SK-N-SH (cell line): ENCODE data around the gene ASCL3. TPM values are rescaled to one million over a fixed set of nuclear protein-coding genes. Genes with fewer than 3 reads are reported as not detected.

Source experiments
- CTCF ChIA-PET: fragments of 300-600, 350-600 bp; formaldehyde crosslinking; extraction: SDS; loops from one replicate; lab custom pipeline; 2021; lab: Yijun Ruan, JAX
- POLR2A ChIA-PET: fragments of 350-600 bp; sonication (Branson Sonifier 250); formaldehyde crosslinking; extraction: SDS; loops from one replicate; lab custom pipeline; 2020; ENCODE audit warnings: antibody characterized with exemption, inconsistent platforms; lab: Yijun Ruan, JAX
- DNase-seq: peaks from one replicate; pipeline ENCODE4 v3.0.0; 2012
- H2AFZ ChIP-seq: fragments of 200-600 bp; sonication (generic); 2 replicates; pipeline ENCODE4 v1.8.1; 2016; ENCODE audit warnings: antibody characterized with exemption, mild to moderate bottlenecking, low read depth
- H3F3A ChIP-seq: fragments of 200-600 bp; sonication (generic); replicated peaks from 2 replicates; pipeline ENCODE3; 2016; ENCODE audit warnings: antibody characterized with exemption, mild to moderate bottlenecking; ENCODE audit not compliant: insufficient read depth
- H3K27ac ChIP-seq, 2 experiments: fragments of 200-500 bp in 1 of 2; fragments of 200-600 bp in 1 of 2; sonication (Bioruptor generic) in 1 of 2; sonication (generic), shearing (Covaris generic) in 1 of 2; 2 replicates each; pipeline versions ENCODE4 v1.5.1 to v1.6.1; 2014 to 2016; ENCODE audit warnings: low read depth in 2 of 2, inconsistent platforms in 1 of 2, low read length in 1 of 2, mild to moderate bottlenecking in 1 of 2, mixed read lengths in 1 of 2
- H3K27me3 ChIP-seq: fragments of 200-600 bp; sonication (generic), shearing (Covaris generic); 2 replicates; pipeline ENCODE4 v1.6.1; 2016; ENCODE audit warnings: mixed run types; ENCODE audit not compliant: insufficient read depth
- H3K36me3 ChIP-seq, 2 experiments: fragments of 200-500 bp in 1 of 2; fragments of 200-600 bp in 1 of 2; sonication (Bioruptor generic) in 1 of 2; sonication (generic) in 1 of 2; replicated peaks in 1 of 2; 2 replicates each; pipeline versions ENCODE3 to v1.5.1; 2014 to 2016; ENCODE audit warnings: low read length in 1 of 2, mild to moderate bottlenecking in 1 of 2; ENCODE audit not compliant: insufficient read depth in 2 of 2, control insufficient read depth in 1 of 2
- H3K4me1 ChIP-seq, 2 experiments: fragments of 200-500 bp in 1 of 2; fragments of 200-600 bp in 1 of 2; sonication (Bioruptor generic) in 1 of 2; sonication (generic), shearing (Covaris generic) in 1 of 2; 2 replicates each; pipeline versions ENCODE4 v1.5.1 to v1.6.1; 2014 to 2016; ENCODE audit warnings: low read depth in 1 of 2, low read length in 1 of 2, mixed run types in 1 of 2; ENCODE audit not compliant: insufficient read depth in 2 of 2, control insufficient read depth in 1 of 2
- H3K4me2 ChIP-seq: fragments of 200-600 bp; sonication (generic), shearing (Covaris generic); 2 replicates; pipeline ENCODE4 v1.6.1; 2017; ENCODE audit warnings: mixed run types
- H3K4me3 ChIP-seq, 2 experiments: fragments of 200-500 bp in 1 of 2; fragments of 200-600 bp in 1 of 2; sonication (Bioruptor generic) in 1 of 2; sonication (generic), shearing (Covaris generic) in 1 of 2; 2 replicates each; pipeline versions ENCODE4 v1.5.1 to v1.8.1; 2014 to 2016; ENCODE audit warnings: low read depth in 2 of 2, inconsistent platforms in 1 of 2, low read length in 1 of 2, mild to moderate bottlenecking in 1 of 2, mixed read lengths in 1 of 2, moderate library complexity in 1 of 2
- H3K79me2 ChIP-seq: fragments of 200-600 bp; sonication (generic); 2 replicates; pipeline ENCODE4 v1.8.1; 2017; ENCODE audit warnings: mild to moderate bottlenecking; ENCODE audit not compliant: insufficient read depth
- H3K9ac ChIP-seq: fragments of 200-600 bp; sonication (generic); 2 replicates; pipeline ENCODE4 v1.6.1; 2017; ENCODE audit warnings: mixed run types
- H3K9me2 ChIP-seq: fragments of 200-600 bp; sonication (generic); 2 replicates; pipeline ENCODE4 v1.6.1; 2017; ENCODE audit warnings: mixed run types
- H3K9me3 ChIP-seq: fragments of 200-600 bp; sonication (generic); 2 replicates; pipeline ENCODE4 v1.6.1; 2017; ENCODE audit warnings: mixed run types, mild to moderate bottlenecking, moderate library complexity
- H4K20me1 ChIP-seq: fragments of 200-600 bp; sonication (generic); 2 replicates; pipeline ENCODE4 v1.6.1; 2017; ENCODE audit warnings: mild to moderate bottlenecking, mixed run types; ENCODE audit not compliant: insufficient read depth
- CHD2 ChIP-seq: fragments of 150-350 bp; IDR thresholded peaks from 2 replicates; pipeline ENCODE4 v1.6.1; 2018; ENCODE audit warnings: low read length; ENCODE audit not compliant: partially characterized antibody
- CTCF ChIP-seq: fragments of 200-600 bp; sonication (generic); IDR thresholded peaks from 2 replicates; pipeline ENCODE4 v1.6.1; 2017; ENCODE audit warnings: antibody characterized with exemption, mild to moderate bottlenecking, moderate library complexity
- EP300 ChIP-seq, 2 experiments: IDR thresholded peaks; 2 replicates each; pipeline versions ENCODE4 v1.4.0 to v1.6.1; 2012; ENCODE audit warnings: borderline replicate concordance in 1 of 2, low read depth in 1 of 2, low read length in 1 of 2
- FOSL2 ChIP-seq: IDR thresholded peaks from 2 replicates; pipeline ENCODE4 v1.4.0; 2012; ENCODE audit warnings: low read depth, mild to moderate bottlenecking, moderate library complexity, borderline replicate concordance
- JUND ChIP-seq: IDR thresholded peaks from 2 replicates; pipeline ENCODE4 v1.4.0; 2012
- MXI1 ChIP-seq: IDR thresholded peaks from 2 replicates; pipeline ENCODE4 v1.6.1; 2012; ENCODE audit warnings: mild to moderate bottlenecking, low read depth, low read length, improper control_type of control experiment
- RAD21 ChIP-seq: IDR thresholded peaks from 2 replicates; pipeline ENCODE4 v1.6.1; 2012; ENCODE audit warnings: mild to moderate bottlenecking, low read length
- RCOR1 ChIP-seq: fragments of 150-350 bp; IDR thresholded peaks from 2 replicates; pipeline ENCODE4 v1.6.1; 2017; ENCODE audit warnings: antibody characterized with exemption, low read length
- SIN3A ChIP-seq: IDR thresholded peaks from 2 replicates; pipeline ENCODE4 v1.6.1; 2012; ENCODE audit warnings: low read depth, mild to moderate bottlenecking, low read length, moderate library complexity, borderline replicate concordance
- SMC3 ChIP-seq: IDR thresholded peaks from 2 replicates; pipeline ENCODE4 v1.6.1; 2012; ENCODE audit warnings: low read depth, low read length, improper control_type of control experiment
- TAF1 ChIP-seq: IDR thresholded peaks from 2 replicates; pipeline ENCODE4 v1.6.1; 2012; ENCODE audit warnings: low read depth, mild to moderate bottlenecking, low read length, moderate library complexity, borderline replicate concordance
- USF2 ChIP-seq: fragments of 150-350 bp; IDR thresholded peaks from 2 replicates; pipeline ENCODE4 v1.6.1; 2017; ENCODE audit warnings: antibody characterized with exemption, low read length, low read depth, borderline replicate concordance
- YY1 ChIP-seq: IDR thresholded peaks from 2 replicates; pipeline ENCODE4 v1.4.0; 2012; ENCODE audit warnings: low read depth, mild to moderate bottlenecking
- ZBTB33 ChIP-seq: IDR thresholded peaks from 2 replicates; pipeline ENCODE4 v1.4.0; 2012; ENCODE audit warnings: low read depth, borderline replicate concordance
- WGBS: methylation state at CpG from one replicate; pipeline ENCODE4 v1.1.6; 2017; ENCODE audit warnings: low lambda C conversion rate; 5-methylcytosine and 5-hydroxymethylcytosine counted together
- polyA plus RNA-seq, 3 experiments: library from polyadenylated mRNA; depleted of rRNA; stranded (reverse); fragments of >200 nt; gene quantifications; 2 replicates each; pipeline ENCODE4 v1.2.3, GENCODE V29; 2012
- TF ChIP-seq, protein P1 (sequence below): IDR thresholded peaks from 2 replicates; pipeline ENCODE4 v1.4.0; 2012; ENCODE audit warnings: low read depth

ASCL3 gene
- polyA plus RNA-seq, 1 of the 3 experiments (the other 2 are of a cell fraction): not detected

DNA sequence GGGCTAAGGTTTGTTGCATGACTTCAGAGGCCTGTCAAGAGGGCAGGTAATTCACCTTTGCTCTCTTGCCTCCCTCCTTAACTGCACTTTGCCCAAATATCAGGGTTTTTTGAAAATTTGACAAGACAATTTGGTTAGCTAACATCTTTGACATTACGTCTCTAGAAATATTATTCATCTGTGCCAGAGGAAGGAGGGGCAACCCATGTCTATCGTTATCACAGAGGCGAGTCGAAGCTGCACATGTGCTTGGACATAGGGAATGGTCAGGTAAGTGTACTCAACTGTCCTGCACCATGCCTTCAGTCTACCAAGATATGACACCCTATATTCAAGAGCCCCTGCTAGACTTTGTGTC is 28.2 kb downstream of the ASCL3 start:
- CTCF ChIA-PET: interaction anchor here (0.5 to 2.6 kb wide), 25 partner anchors 9 to 473 kb away, joined by 3 to 32 read pairs (median 5); partner anchors contain the start of genes ASCL3, NRIP3 and TMEM9B
- 68% methylated on average over 4 of the region's 4 CpGs for WGBS
- peaks cover 35% of the 10 kb centered on the region in 2 experiments for H3K36me3 ChIP-seq
- peaks cover 21 to 27% of the 10 kb centered on the region in 2 experiments for H3K4me1 ChIP-seq
- no peaks in the 10 kb centered on the region for H3K27me3 ChIP-seq
- TF ChIP-seq CHD2: no peak
- H3K9ac ChIP-seq: no peak overlapping the region
- H3K27ac ChIP-seq: no peak overlapping the region; a peak in 1 of 4 replicates
- peaks cover 44% of the 10 kb centered on the region for H3K79me2 ChIP-seq
- peak overlapping the region; percentile 72 for H3K4me2 ChIP-seq
- DNase-seq: no peak
- peaks cover 5% of the 10 kb centered on the region; the same call in 1 of the 2 replicates for H4K20me1 ChIP-seq
- H3K9me2 ChIP-seq: no peaks in the 10 kb centered on the region
- peak overlapping the region in 1 of 2 experiments; percentile 24; a peak in 1 of 4 replicates for H3K4me3 ChIP-seq
- H3K9me3 ChIP-seq: no peaks in the 10 kb centered on the region
- POLR2A ChIA-PET: interaction anchor here (0.7 kb wide), 1 partner anchor 255 kb away, joined by 3 read pairs; no protein-coding TSS in a partner anchor
- no peak overlapping the region for H2AFZ ChIP-seq
- peaks cover 29% of the 10 kb centered on the region for H3F3A ChIP-seq

DNA sequence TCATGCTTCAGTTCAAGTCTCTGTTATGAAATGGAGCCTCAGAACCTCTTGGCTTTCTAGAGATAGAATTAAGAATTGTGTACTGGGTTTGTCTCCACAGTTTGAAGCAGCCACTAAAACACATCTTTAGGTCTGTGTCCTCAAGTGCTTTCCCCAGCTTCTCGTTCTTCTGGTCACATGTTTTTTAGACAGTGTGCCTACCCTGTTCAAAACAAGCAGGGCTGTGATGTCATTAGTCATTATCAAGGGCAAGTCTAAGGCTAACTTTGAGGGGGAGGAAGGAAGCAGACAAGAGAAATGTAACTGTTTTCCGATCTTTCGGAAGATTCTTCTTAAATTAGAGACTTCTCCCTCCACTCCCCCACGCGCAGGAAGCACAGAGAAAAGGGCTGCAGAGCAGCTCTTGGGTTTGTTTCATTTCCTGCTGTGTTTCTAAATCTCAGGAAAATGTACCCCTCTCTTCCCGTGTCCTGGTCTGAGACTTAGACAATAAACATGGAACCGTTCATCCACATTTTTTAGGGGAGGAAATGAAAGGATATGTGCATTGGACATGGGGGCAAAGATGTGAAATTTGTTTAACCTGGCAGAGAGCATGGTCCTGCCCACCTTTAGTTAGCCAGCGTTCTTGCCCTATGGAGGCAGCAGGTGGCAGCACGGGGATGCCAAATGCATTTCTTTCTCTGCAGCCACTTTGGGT is 28.7 kb downstream of the ASCL3 start:
- Histone ChIP-seq H3K79me2 (peaks cover 44% of the 10 kb centered on the region), H3K27ac (peak overlapping the region in 1 of 2 experiments; percentile 48; a peak in 3 of 4 replicates), H2AFZ (0 out of 2 replicates have a peak overlapping the region, but pooled peaks have one; percentile 32), H3K9ac (peak overlapping the region; percentile 28; the same call in 1 of the 2 replicates), H4K20me1 (peaks cover 5% of the 10 kb centered on the region; the same call in 1 of the 2 replicates), H3K27me3 (no peaks in the 10 kb centered on the region), H3K9me3 (no peaks in the 10 kb centered on the region), H3K4me3 (peak overlapping the region in 1 of 2 experiments; percentile 24; a peak in 1 of 4 replicates), H3K4me1 (peaks cover 22 to 29% of the 10 kb centered on the region in 2 experiments), H3K4me2 (peak overlapping the region; percentile 72), H3K9me2 (no peaks in the 10 kb centered on the region), H3K36me3 (peaks cover 31% of the 10 kb centered on the region in 2 experiments), H3F3A (peaks cover 34% of the 10 kb centered on the region)
- 0 out of 2 replicates have a peak, but pooled peaks have one; percentile 36 for TF ChIP-seq SIN3A
- TF ChIP-seq, protein P1, sequence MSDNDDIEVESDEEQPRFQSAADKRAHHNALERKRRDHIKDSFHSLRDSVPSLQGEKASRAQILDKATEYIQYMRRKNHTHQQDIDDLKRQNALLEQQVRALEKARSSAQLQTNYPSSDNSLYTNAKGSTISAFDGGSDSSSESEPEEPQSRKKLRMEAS: peak; percentile 32; the same call in 1 of the 2 replicates
- peak; percentile 78 for TF ChIP-seq CTCF
- TF ChIP-seq FOSL2: no peak
- TF ChIP-seq SMC3: peak; percentile 82
- no peak for TF ChIP-seq JUND
- TF ChIP-seq RAD21: peak; percentile 87
- TF ChIP-seq EP300 (IDR thresholded peaks at IDR 0.05; ENCODE audit: borderline replicate concordance in 1 of 2, low read depth in 1 of 2, low read length in 1 of 2): no peak
- TF ChIP-seq ZBTB33: no peak
- TF ChIP-seq YY1: no peak
- no peak for TF ChIP-seq TAF1
- TF ChIP-seq MXI1: 0 out of 2 replicates have a peak, but pooled peaks have one; percentile 37
- no peak for TF ChIP-seq USF2
- 0 out of 2 replicates have a peak, but pooled peaks have one; percentile 12 for TF ChIP-seq RCOR1
- DNase-seq: peak; percentile 67
- 43% methylated on average over 9 of the region's 9 CpGs for WGBS
- POLR2A ChIA-PET: interaction anchor here (0.7 kb wide), 1 partner anchor 224 kb away, joined by 3 read pairs; no protein-coding TSS in a partner anchor
- CTCF ChIA-PET: interaction anchor here (0.6 to 2.6 kb wide), 24 partner anchors 10 to 352 kb away, joined by 3 to 32 read pairs (median 5); partner anchors contain the start of genes ASCL3, C11orf16, NRIP3 and TMEM9B
